Measurements from ENCODE around the gene TTYH3.

- TF ChIP-seq MNT (IDR thresholded peaks at IDR 0.05) (no peak), ZNF841 (CRISPR knock-in tag; IDR thresholded peaks at IDR 0.05; ENCODE audit: borderline replicate concordance) (no peak), CTCF (CRISPR knock-in tag; IDR thresholded peaks at IDR 0.05) (no peak), ZNF614 (CRISPR knock-in tag; IDR thresholded peaks at IDR 0.05; ENCODE audit: borderline replicate concordance) (no peak), SP1 (IDR thresholded peaks at IDR 0.05) (no peak), SP1 (CRISPR knock-in tag; IDR thresholded peaks at IDR 0.05) (no peak), CC2D1A (CRISPR knock-in tag; IDR thresholded peaks at IDR 0.05) (no peak), CREBL2 (CRISPR knock-in tag; IDR thresholded peaks at IDR 0.05; ENCODE audit: borderline replicate concordance) (no peak), ZNF563 (CRISPR knock-in tag; IDR thresholded peaks at IDR 0.05) (no peak), EZH2 (conservative IDR thresholded peaks at IDR 0.05; ENCODE audit: low read depth, low read length) (no peak; the same call in 1 of the 2 replicates), JUND (CRISPR knock-in tag; IDR thresholded peaks at IDR 0.05) (no peak), SETDB1 (CRISPR knock-in tag; IDR thresholded peaks at IDR 0.05; ENCODE audit: borderline replicate concordance) (no peak), HOXA7 (CRISPR knock-in tag; IDR thresholded peaks at IDR 0.05) (no peak), ZNF660 (CRISPR knock-in tag; IDR thresholded peaks at IDR 0.05; ENCODE audit: borderline replicate concordance, low read depth) (no peak), SIN3A (IDR thresholded peaks at IDR 0.05; ENCODE audit: borderline replicate concordance, low read depth, low read length) (no peak)
Observed at GRCh38 chr7:2687881-2688318, 56.1 kb downstream of the TTYH3 start, which contains the start of gene AMZ1.

All from HepG2 (cell line).